ENCODE results near the gene AHI1. TPM values are rescaled to one million over a fixed set of nuclear protein-coding genes. Genes with fewer than 3 reads are reported as not detected.

Gene AHI1
- total and polyA plus RNA-seq, 12 donors: 4.1 to 19.8 (median 11.9) TPM

- H3K4me1 ChIP-seq: no peaks in the 10 kb centered on the region
- peaks cover 0 to 59% (median 7%) of the 10 kb centered on the region in 9 donors for H3K36me3 ChIP-seq
- ATAC-seq: no peak
- H3K27me3 ChIP-seq: no peaks in the 10 kb centered on the region
- no peak for DNase-seq
- WGBS, 2 donors: 96 to 100% methylated on average over 1 of the region's 1 CpG
- TF ChIP-seq CTCF (IDR thresholded peaks at IDR 0.05): no peak
- no peak overlapping the region for H3K4me3 ChIP-seq
- intact Hi-C loops (cut with DNase I): no loop called here
- no peaks in the 10 kb centered on the region for H3K9me3 ChIP-seq
- no peak overlapping the region for H3K27ac ChIP-seq
Measured at GRCh38 chr6:135402311-135402710, 95.2 kb downstream of the AHI1 start.

- no peak for ATAC-seq
- intact Hi-C loops (cut with DNase I): no loop called here
- Histone ChIP-seq H3K4me1 (no peaks in the 10 kb centered on the region), H3K36me3 (peaks cover 0 to 25% (median 0%) of the 10 kb centered on the region in 9 donors), H3K4me3 (no peak overlapping the region), H3K9me3 (no peaks in the 10 kb centered on the region), H3K27me3 (no peaks in the 10 kb centered on the region), H3K27ac (no peak overlapping the region)
- no peak for DNase-seq
- TF ChIP-seq CTCF (IDR thresholded peaks at IDR 0.05): no peak
- 91 to 97% methylated on average over 5 of the region's 5 CpGs for WGBS, 2 donors
Measured at GRCh38 chr6:135397172-135397952, 100.2 kb downstream of the AHI1 start.

GRCh38 chr6:135395136-135395535 is 102.4 kb downstream of the AHI1 start:
- no peak overlapping the region for H3K27ac ChIP-seq
- no peaks in the 10 kb centered on the region for H3K9me3 ChIP-seq
- no peak for TF ChIP-seq CTCF (IDR thresholded peaks at IDR 0.05)
- DNase-seq (no peak), ATAC-seq (no peak)
- H3K36me3 ChIP-seq: peaks cover 0 to 18% (median 0%) of the 10 kb centered on the region in 9 donors
- H3K4me1 ChIP-seq: no peaks in the 10 kb centered on the region
- no peak overlapping the region for H3K4me3 ChIP-seq
- no peaks in the 10 kb centered on the region for H3K27me3 ChIP-seq
- intact Hi-C loops (cut with DNase I): no loop called here

- no peak overlapping the region for H3K4me3 ChIP-seq
- H3K27me3 ChIP-seq: no peaks in the 10 kb centered on the region
- no peak overlapping the region for H3K27ac ChIP-seq
- WGBS, 2 donors: 18 to 54% methylated on average over 2 of the region's 2 CpGs
- peaks cover 0 to 22% (median 0%) of the 10 kb centered on the region in 9 donors for H3K36me3 ChIP-seq
- no peak for TF ChIP-seq CTCF (IDR thresholded peaks at IDR 0.05)
- intact Hi-C loops (cut with DNase I): no loop called here
- no peaks in the 10 kb centered on the region for H3K4me1 ChIP-seq
- H3K9me3 ChIP-seq: no peaks in the 10 kb centered on the region
- DNase-seq (no peak), ATAC-seq (peak in 5 of 8 donors; percentile 42 to 93 (median 79))
Measured at GRCh38 chr6:135393289-135393688, 104.3 kb downstream of the AHI1 start.
